Esophagus squamous epithelium (tissue), 4 donors: ENCODE results near the gene NIPBL.

Experiments used
- CTCF ChIP-seq, 6 experiments: fragments of 450-650 bp in 4 of 6; fragments of 200-600 bp in 2 of 6; sonication (generic) in 2 of 6; IDR thresholded peaks; one replicate each; pipeline ENCODE4 v1.5.1; 2016 to 2019; ENCODE audit warnings: antibody characterized with exemption in 6 of 6, mild to moderate bottlenecking in 4 of 6, moderate library complexity in 4 of 6
- POLR2A ChIP-seq, 4 donors: fragments of 450-650 bp; IDR thresholded peaks; one replicate each; pipeline ENCODE4 v1.6.1; 2017; ENCODE audit warnings: antibody characterized with exemption in 4 of 4, mild to moderate bottlenecking in 4 of 4, moderate library complexity in 3 of 4

DNA sequence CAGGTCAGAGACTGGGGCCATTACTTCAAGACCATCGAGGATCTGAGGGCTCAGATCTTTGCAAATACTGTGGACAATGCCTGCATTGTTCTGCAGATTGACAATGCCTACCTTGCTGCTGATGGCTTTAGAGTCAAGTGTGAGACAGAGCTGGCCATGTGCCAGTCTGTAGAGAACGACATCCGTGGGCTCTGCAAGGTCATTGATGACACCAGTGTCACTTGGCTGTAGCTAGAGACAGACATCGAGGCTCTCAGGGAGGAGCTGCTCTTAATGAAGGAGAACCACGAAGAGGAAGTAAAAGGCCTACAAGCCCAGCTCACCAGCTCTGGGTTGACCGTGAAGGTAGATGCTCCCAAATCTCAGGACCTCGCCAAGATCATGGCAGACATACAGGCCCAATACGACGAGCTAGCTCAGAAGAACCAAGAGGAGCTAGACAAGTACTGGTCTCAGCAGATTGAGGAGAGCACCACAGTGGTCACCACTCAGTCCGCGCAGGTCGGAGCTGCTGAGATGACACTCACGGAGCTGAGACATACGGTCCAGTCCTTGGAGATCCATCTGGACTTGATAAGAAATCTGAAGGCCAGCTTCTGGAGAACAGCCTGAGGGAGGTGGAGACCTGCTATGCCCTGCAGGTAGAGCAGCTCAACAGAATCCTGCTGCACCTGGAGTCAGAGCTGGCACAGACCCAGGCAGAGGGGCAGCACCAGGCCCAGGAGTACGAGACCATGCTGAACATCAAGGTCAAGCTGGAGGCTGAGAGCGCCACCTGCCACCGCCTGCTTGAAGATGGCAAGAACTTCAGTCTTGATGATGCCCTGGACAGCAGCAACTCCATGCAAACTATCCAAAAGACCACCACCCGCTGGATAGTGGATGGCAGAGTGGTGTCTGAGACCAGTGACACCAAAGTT lies 9.3 kb downstream of the NIPBL start:
- no peak for TF ChIP-seq CTCF (IDR thresholded peaks at IDR 0.05)
- no peak for TF ChIP-seq POLR2A (IDR thresholded peaks at IDR 0.05)
